Transverse colon (tissue), 4 donors: ENCODE measurements around the gene LARP4. TPM values are rescaled to one million over a fixed set of nuclear protein-coding genes. Genes with fewer than 3 reads are reported as not detected.
"Not testable (repeated sequence)": the region's sequence is repeated elsewhere in the genome, so short reads cannot be mapped to it uniquely, and the experiment has no call there.

Experiments
- DNase-seq: peaks from one replicate; pipeline ENCODE4 v3.0.0-alpha.2; 2019
- H3K27ac ChIP-seq, 4 donors: fragments of 200-600 bp; sonication (generic); 2 replicates each; pipeline ENCODE4 v1.5.1; 2016 to 2018; ENCODE audit warnings: inconsistent platforms in 4 of 4
- H3K27me3 ChIP-seq: fragments of 200-600 bp; sonication (generic); 2 replicates; pipeline ENCODE4 v1.5.1; 2017; ENCODE audit warnings: inconsistent platforms
- H3K36me3 ChIP-seq, 4 donors: fragments of 200-600 bp; sonication (generic); 2 replicates each; pipeline ENCODE4 v1.5.1; 2017 to 2019; ENCODE audit warnings: inconsistent platforms in 4 of 4
- H3K4me1 ChIP-seq, 4 donors: fragments of 200-600 bp; sonication (generic); 2 replicates each; pipeline ENCODE4 v1.5.1; 2017 to 2020; ENCODE audit warnings: inconsistent platforms in 4 of 4
- H3K4me3 ChIP-seq, 4 donors: fragments of 200-600 bp; sonication (generic); 1 replicate in 1 of 4; 2 replicates in 3 of 4; pipeline versions ENCODE4 v1.5.1 to v1.6.1; 2017 to 2019; ENCODE audit warnings: inconsistent platforms in 4 of 4
- H3K9me3 ChIP-seq, 2 donors: fragments of 200-600 bp; sonication (generic); 2 replicates each; pipeline ENCODE4 v1.5.1; 2017 to 2019; ENCODE audit warnings: inconsistent platforms in 2 of 2
- EP300 ChIP-seq: sonication (generic); formaldehyde crosslinking; IDR thresholded peaks from one replicate; pipeline ENCODE4 v1.6.1; 2017; ENCODE audit warnings: antibody characterized with exemption, low read depth
- POLR2A ChIP-seq: fragments of 450-650 bp; IDR thresholded peaks from one replicate; pipeline ENCODE4 v1.6.1; 2016; ENCODE audit warnings: antibody characterized with exemption, mild to moderate bottlenecking, moderate library complexity
- POLR2AphosphoS5 ChIP-seq, 3 donors: sonication (generic); formaldehyde crosslinking; IDR thresholded peaks; one replicate each; pipeline ENCODE4 v1.6.1; 2016; ENCODE audit warnings: antibody characterized with exemption in 3 of 3
- WGBS, 2 donors: methylation state at CpG; one replicate each; pipeline ENCODE4 v1.1.5; 2018; ENCODE audit warnings: low coverage in 1 of 2; 5-methylcytosine and 5-hydroxymethylcytosine counted together
- in situ Hi-C, 4 donors: fragments of 200-750 bp; cut with MboI; loops; one replicate each; pipeline versions ENCODE4 v1.15.0 to v1.15.1; 2017; ENCODE audit warnings: low sequenced_read_pairs in 3 of 4, low pct_ligation_motif_present in 1 of 4, low pct_unique_long_range_greater_than_20kb in 1 of 4
- intact Hi-C: fragments of 100-400 bp; cut with DNase I; formaldehyde crosslinking; loops from one replicate; pipeline ENCODE4 v1.15.1; 2023; ENCODE audit warnings: low total_unique reads
- total RNA-seq, 4 donors: library from RNA; depleted of rRNA; stranded (reverse); fragments of >200 nt; gene quantifications; one replicate each; pipeline ENCODE4 v1.1.0, GENCODE V29; 2016
- TF ChIP-seq, protein P1 (sequence below), 5 experiments: fragments of 200-600 bp in 3 of 5; fragments of 450-650 bp in 2 of 5; sonication (generic) in 3 of 5; IDR thresholded peaks; 1 replicate in 2 of 5; 2 replicates in 3 of 5; pipeline ENCODE4 v1.5.1; 2016 to 2017; ENCODE audit warnings: antibody characterized with exemption in 5 of 5, inconsistent platforms in 3 of 5, mild to moderate bottlenecking in 2 of 5, moderate library complexity in 1 of 5

LARP4 gene
- total RNA-seq, 4 donors from 2014 or later = 13.5 to 58.1 (median 39.6) TPM

- WGBS, 2 donors = 76 to 89% methylated on average over 3 of the region's 3 CpGs
- Histone ChIP-seq H3K9me3 (no peaks in the 10 kb centered on the region), H3K36me3 (peaks cover 0 to 89% (median 30%) of the 10 kb centered on the region in 4 donors), H3K27me3 (no peaks in the 10 kb centered on the region), H3K27ac (no peak overlapping the region), H3K4me1 (no peaks in the 10 kb centered on the region), H3K4me3 (no peak overlapping the region)
- no peak for DNase-seq
- TF ChIP-seq POLR2A (no peak), POLR2AphosphoS5 (IDR thresholded peaks at IDR 0.05) (no peak), EP300 (no peak)
- TF ChIP-seq, protein P1, sequence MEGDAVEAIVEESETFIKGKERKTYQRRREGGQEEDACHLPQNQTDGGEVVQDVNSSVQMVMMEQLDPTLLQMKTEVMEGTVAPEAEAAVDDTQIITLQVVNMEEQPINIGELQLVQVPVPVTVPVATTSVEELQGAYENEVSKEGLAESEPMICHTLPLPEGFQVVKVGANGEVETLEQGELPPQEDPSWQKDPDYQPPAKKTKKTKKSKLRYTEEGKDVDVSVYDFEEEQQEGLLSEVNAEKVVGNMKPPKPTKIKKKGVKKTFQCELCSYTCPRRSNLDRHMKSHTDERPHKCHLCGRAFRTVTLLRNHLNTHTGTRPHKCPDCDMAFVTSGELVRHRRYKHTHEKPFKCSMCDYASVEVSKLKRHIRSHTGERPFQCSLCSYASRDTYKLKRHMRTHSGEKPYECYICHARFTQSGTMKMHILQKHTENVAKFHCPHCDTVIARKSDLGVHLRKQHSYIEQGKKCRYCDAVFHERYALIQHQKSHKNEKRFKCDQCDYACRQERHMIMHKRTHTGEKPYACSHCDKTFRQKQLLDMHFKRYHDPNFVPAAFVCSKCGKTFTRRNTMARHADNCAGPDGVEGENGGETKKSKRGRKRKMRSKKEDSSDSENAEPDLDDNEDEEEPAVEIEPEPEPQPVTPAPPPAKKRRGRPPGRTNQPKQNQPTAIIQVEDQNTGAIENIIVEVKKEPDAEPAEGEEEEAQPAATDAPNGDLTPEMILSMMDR (IDR thresholded peaks at IDR 0.05) = no peak
- in situ Hi-C loops (loop anchor here in 1 of 4 donors (25.0 kb wide), 1 partner anchor 270 kb away; no protein-coding TSS in a partner anchor), intact Hi-C loops (no loop called here)
Measured at GRCh38 chr12:50442178-50442908, 41.7 kb downstream of the LARP4 start.

- 79 to 89% methylated on average over 4 to 5 of the region's 5 CpGs for WGBS, 2 donors
- H3K27ac ChIP-seq, DNase-seq, intact Hi-C loops, H3K4me1 ChIP-seq, H3K4me3 ChIP-seq, H3K27me3 ChIP-seq, H3K9me3 ChIP-seq: not testable (repeated sequence)
- in situ Hi-C loops = loop anchor here in 1 of 4 donors (25.0 kb wide), 2 partner anchors 113 to 263 kb away; no protein-coding TSS in a partner anchor
- peaks cover 0 to 35% (median 13%) of the 10 kb centered on the region in 4 donors for H3K36me3 ChIP-seq
Measured at GRCh38 chr12:50449671-50450070, 49.0 kb downstream of the LARP4 start.

DNA sequence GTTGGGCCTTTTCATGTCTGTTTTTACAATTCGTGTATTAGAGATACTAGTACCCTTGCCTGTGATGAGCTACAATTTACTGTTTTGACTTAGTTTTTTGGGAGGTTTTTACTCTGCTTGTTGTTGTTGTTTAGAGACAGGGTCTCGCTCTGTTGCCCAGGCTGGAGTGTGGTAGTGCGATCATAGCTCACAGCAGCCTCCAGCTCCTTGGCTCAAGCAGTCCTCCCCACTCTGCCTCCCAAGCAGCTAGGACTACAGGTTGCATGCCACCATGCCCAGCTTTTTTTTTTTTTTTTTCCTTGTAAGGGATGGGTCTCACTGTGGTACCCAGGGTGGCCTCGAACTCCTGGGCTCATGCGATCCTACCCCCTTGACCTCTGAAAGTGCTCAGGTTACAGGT lies 52.1 kb downstream of the LARP4 start:
- H3K36me3 ChIP-seq = peaks cover 0 to 30% (median 11%) of the 10 kb centered on the region in 4 donors
- in situ Hi-C loops = loop anchor here in 1 of 4 donors (25.0 kb wide), 1 partner anchor 110 kb away; no protein-coding TSS in a partner anchor

DNA sequence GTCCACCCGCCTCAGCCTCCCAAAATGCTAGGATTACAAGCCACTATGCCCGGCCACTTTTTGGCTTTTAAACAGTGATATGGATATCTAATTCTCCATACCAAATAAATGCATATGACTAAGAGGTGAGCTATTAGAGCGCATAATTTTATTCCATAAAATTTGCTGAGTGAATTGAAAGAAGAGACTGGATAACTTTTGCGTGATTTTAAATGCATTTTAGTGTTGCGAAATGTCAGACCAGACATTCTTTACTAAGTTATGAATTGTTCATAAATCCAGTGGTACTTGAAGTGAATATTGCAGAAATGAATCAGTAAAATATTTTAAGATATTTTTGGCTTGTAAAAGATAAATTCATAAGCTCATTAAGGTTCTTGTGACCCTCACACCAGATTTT lies 53.2 kb downstream of the LARP4 start:
- Histone ChIP-seq H3K9me3 (no peaks in the 10 kb centered on the region), H3K27me3 (no peaks in the 10 kb centered on the region), H3K36me3 (peaks cover 0 to 30% (median 11%) of the 10 kb centered on the region in 4 donors), H3K4me3 (no peak overlapping the region), H3K27ac (no peak overlapping the region), H3K4me1 (no peaks in the 10 kb centered on the region)
- 95 to 97% methylated on average over 5 of the region's 5 CpGs for WGBS, 2 donors
- TF ChIP-seq POLR2A (no peak), EP300 (no peak), POLR2AphosphoS5 (IDR thresholded peaks at IDR 0.05) (no peak)
- TF ChIP-seq, protein P1 (IDR thresholded peaks at IDR 0.05) = no peak
- in situ Hi-C loops = loop anchor here in 1 of 4 donors (25.0 kb wide), 1 partner anchor 108 kb away; no protein-coding TSS in a partner anchor
- DNase-seq = no peak
- intact Hi-C loops = no loop called here

More for the DNA sequence above, 52.1 kb downstream of the LARP4 start:
- H3K27ac ChIP-seq = no peak overlapping the region
- H3K4me1 ChIP-seq = no peaks in the 10 kb centered on the region
- TF ChIP-seq EP300 = no peak
- no peak for TF ChIP-seq POLR2AphosphoS5 (IDR thresholded peaks at IDR 0.05)
- TF ChIP-seq, protein P1 (IDR thresholded peaks at IDR 0.05) = no peak
- no peak for DNase-seq
- 93 to 100% methylated on average over 4 to 5 of the region's 5 CpGs for WGBS, 2 donors
- no peaks in the 10 kb centered on the region for H3K27me3 ChIP-seq
- intact Hi-C loops = no loop called here
- no peak overlapping the region for H3K4me3 ChIP-seq
- H3K9me3 ChIP-seq = no peaks in the 10 kb centered on the region
